Spinal cord (tissue), 10 donors: Measurements from ENCODE around the gene IFI16. TPM values are rescaled to one million over a fixed set of nuclear protein-coding genes. Genes with fewer than 3 reads are reported as not detected.

Experiments used
- DNase-seq, 6 donors: peaks; one replicate each; pipeline versions ENCODE4 v3.0.0 to v3.0.0-alpha.2; 2013 to 2015; ENCODE audit warnings: low spot score in 6 of 6, low read depth in 4 of 6
- H3K27ac ChIP-seq: one replicate; pipeline ENCODE4 v1.5.1; 2013; ENCODE audit warnings: low read depth, low read length, control low read depth
- H3K27me3 ChIP-seq: one replicate; pipeline ENCODE4 v1.6.1; 2013; ENCODE audit warnings: low read length; ENCODE audit not compliant: control insufficient read depth, insufficient read depth
- H3K36me3 ChIP-seq: one replicate; pipeline ENCODE4 v1.6.1; 2013; ENCODE audit warnings: low read length; ENCODE audit not compliant: control insufficient read depth, insufficient read depth
- H3K4me1 ChIP-seq: one replicate; pipeline ENCODE4 v1.6.1; 2013; ENCODE audit warnings: low read length; ENCODE audit not compliant: control insufficient read depth, insufficient read depth
- H3K4me3 ChIP-seq: one replicate; pipeline ENCODE4 v1.5.1; 2013; ENCODE audit warnings: low read depth, low read length, control low read depth
- H3K9me3 ChIP-seq: one replicate; pipeline ENCODE4 v1.6.1; 2013; ENCODE audit warnings: low read length; ENCODE audit not compliant: control insufficient read depth, insufficient read depth
- WGBS: methylation state at CpG from one replicate; pipeline ENCODE4 v1.1.5; 2013; ENCODE audit warnings: missing lambda C conversion rate; ENCODE audit not compliant: insufficient coverage; 5-methylcytosine and 5-hydroxymethylcytosine counted together
- polyA plus RNA-seq, 2 donors: library from polyadenylated mRNA; unstranded; fragments of 120-200 nt; gene quantifications; one replicate each; pipeline ENCODE4 v1.2.1, GENCODE V29; 2013; ENCODE audit not compliant: insufficient read length in 2 of 2
- total RNA-seq, 2 donors: library from RNA; depleted of rRNA in 1 of 2; stranded (reverse); fragments of 120-200 nt in 1 of 2; fragments of >200 nt in 1 of 2; gene quantifications; one replicate each; pipeline versions ENCODE4 v1.2.3 to v1.2.4, GENCODE V29; 2013 to 2014
- donor health status: healthy.

IFI16 gene
- total and polyA plus RNA-seq, 4 donors: 23.9 to 34.7 (median 31.0) TPM

- no peaks in the 10 kb centered on the region for H3K4me1 ChIP-seq
- H3K27me3 ChIP-seq: no peaks in the 10 kb centered on the region
- no peak overlapping the region for H3K27ac ChIP-seq
- no peaks in the 10 kb centered on the region for H3K9me3 ChIP-seq
- DNase-seq: peak; percentile 31 to 90 (median 48)
- no peak overlapping the region for H3K4me3 ChIP-seq
- no peaks in the 10 kb centered on the region for H3K36me3 ChIP-seq
Measured at GRCh38 chr1:159071970-159072582, 62.4 kb downstream of the IFI16 start.

- no peaks in the 10 kb centered on the region for H3K27me3 ChIP-seq
- 51% methylated on average over 5 of the region's 6 CpGs for WGBS
- H3K9me3 ChIP-seq: no peaks in the 10 kb centered on the region
- no peak for DNase-seq
- H3K4me1 ChIP-seq: no peaks in the 10 kb centered on the region
- H3K36me3 ChIP-seq: no peaks in the 10 kb centered on the region
- H3K27ac ChIP-seq: no peak within 1 kb of the TSS
- H3K4me3 ChIP-seq: no peak within 1 kb of the TSS
Measured at GRCh38 chr1:159076438-159077119, 66.9 kb downstream of the IFI16 start, which contains the start of gene AIM2. Gene AIM2 (minus strand): TSS chr1:159076766. CDS start chr1:159073499, 3,267 bp downstream.

DNA sequence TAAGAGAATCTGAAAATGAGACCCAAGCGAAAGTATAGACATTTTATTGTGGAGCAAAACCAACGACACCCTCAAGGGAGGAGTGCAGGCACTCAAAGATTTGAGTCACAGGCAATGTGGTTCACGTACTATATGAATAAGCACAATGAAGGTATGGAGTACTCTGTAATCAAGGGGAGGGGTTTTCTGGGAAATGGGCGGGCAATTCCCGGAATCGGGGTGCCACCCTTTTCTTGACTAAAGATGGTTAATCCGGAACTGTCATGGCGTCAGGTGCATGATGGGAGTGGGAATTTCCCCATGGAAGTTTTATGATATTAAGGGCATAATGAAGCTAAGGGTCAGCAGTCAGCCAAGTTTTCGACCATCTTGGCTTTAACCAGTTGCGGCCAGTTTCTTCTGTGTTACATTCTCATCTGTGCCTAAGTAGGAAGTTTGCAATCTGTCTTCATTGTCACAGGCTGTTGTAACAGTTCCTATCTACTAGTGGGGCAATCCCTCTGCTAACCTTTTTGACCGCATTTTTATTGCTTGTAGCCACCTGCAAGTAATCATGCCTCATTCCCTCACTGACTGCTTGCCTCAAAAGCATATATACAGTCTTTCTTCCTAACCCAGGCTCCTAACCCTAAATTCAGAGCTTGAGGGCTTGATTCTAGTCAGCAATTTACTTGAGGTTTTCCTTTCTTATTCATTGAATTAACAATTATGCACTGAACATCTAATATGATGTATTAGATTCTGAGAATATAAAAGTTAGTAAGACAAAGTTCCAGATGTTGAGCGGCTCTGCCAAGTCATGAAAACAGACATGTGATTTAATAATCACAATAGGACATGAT is 67.6 kb downstream of the IFI16 start:
- no peaks in the 10 kb centered on the region for H3K27me3 ChIP-seq
- H3K9me3 ChIP-seq: no peaks in the 10 kb centered on the region
- no peak for DNase-seq
- H3K27ac ChIP-seq: no peak overlapping the region
- H3K36me3 ChIP-seq: no peaks in the 10 kb centered on the region
- no peak overlapping the region for H3K4me3 ChIP-seq
- H3K4me1 ChIP-seq: no peaks in the 10 kb centered on the region
- 92% methylated on average over 12 of the region's 12 CpGs for WGBS

DNA sequence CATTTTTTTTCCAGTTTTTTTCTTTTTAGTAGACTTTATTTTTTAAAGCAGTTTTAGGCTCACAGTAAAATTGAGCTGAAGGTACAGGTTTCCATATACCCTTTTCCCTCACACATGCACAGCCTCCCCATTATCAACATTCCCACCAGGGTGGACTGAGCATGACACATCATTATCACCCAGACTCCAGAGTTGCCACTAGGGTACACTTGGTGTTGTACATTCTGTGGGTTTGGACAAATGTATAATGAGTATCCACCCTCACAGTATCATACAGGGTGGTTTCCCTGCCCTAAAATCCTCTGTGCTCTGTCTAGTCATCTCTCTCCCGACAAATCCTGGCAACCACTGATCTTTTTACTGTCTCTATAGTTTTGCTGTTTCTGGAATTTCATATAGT is 69.8 kb downstream of the IFI16 start:
- H3K27ac ChIP-seq: no peak overlapping the region
- no CpG with 5 or more reads among the region's 1 CpG for WGBS
- H3K27me3 ChIP-seq: no peaks in the 10 kb centered on the region
- H3K4me1 ChIP-seq: no peaks in the 10 kb centered on the region
- no peaks in the 10 kb centered on the region for H3K9me3 ChIP-seq
- no peak for DNase-seq
- H3K36me3 ChIP-seq: no peaks in the 10 kb centered on the region
- H3K4me3 ChIP-seq: no peak overlapping the region

DNA sequence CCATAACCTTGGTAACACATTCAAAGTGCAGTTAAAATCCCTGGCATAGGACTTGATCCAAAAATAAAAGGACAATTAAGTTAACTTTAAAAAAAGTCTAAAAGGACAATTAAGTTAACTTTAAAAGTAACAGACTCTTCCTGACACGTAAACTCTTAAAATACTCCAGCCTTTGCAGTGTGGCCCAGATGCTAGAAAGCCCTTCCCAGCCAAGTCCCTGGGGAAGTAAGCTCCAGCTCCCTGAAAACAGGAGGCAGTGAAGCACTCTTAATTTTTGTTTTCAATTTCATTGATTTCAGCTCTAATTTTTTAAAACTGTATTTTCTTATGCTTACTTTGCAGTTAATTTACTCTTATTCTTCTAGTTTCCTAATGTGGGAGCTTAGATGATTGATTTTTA is 71.9 kb downstream of the IFI16 start:
- H3K4me3 ChIP-seq: no peak overlapping the region
- H3K4me1 ChIP-seq: no peaks in the 10 kb centered on the region
- no peaks in the 10 kb centered on the region for H3K27me3 ChIP-seq
- no peaks in the 10 kb centered on the region for H3K36me3 ChIP-seq
- no peaks in the 10 kb centered on the region for H3K9me3 ChIP-seq
- H3K27ac ChIP-seq: no peak overlapping the region
- no peak for DNase-seq
- 40% methylated on average over 1 of the region's 1 CpG for WGBS

DNA sequence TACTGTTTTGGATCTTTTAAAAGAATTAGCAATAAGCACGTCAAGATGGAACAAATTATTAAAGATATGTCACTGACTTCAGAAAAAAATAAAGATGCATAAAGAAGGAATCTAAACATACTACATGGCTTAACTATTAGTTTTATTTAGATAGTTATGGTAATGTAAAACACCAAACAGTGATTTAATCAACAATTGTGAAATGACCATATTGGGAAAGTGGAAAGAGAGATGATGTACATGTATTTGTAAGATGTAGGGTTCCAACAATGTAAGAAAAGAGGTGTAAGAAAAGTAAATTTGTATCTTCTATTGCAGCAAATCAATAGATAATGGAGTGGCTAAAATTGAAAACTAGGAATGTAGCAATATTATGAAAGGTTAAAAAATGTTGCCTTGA is 73.3 kb downstream of the IFI16 start:
- H3K36me3 ChIP-seq: no peaks in the 10 kb centered on the region
- H3K4me1 ChIP-seq: no peaks in the 10 kb centered on the region
- no CpG with 5 or more reads among the region's 1 CpG for WGBS
- no peaks in the 10 kb centered on the region for H3K9me3 ChIP-seq
- no peaks in the 10 kb centered on the region for H3K27me3 ChIP-seq
- H3K4me3 ChIP-seq: no peak overlapping the region
- no peak overlapping the region for H3K27ac ChIP-seq
- DNase-seq: no peak

- Histone ChIP-seq H3K4me3 (no peak overlapping the region), H3K27me3 (no peaks in the 10 kb centered on the region), H3K36me3 (no peaks in the 10 kb centered on the region), H3K27ac (no peak overlapping the region), H3K9me3 (no peaks in the 10 kb centered on the region), H3K4me1 (no peaks in the 10 kb centered on the region)
- WGBS: no CpG with 5 or more reads among the region's 3 CpGs
- DNase-seq: no peak
Measured at GRCh38 chr1:159084152-159084551, 74.4 kb downstream of the IFI16 start.

GRCh38 chr1:159084867-159085266 is 75.2 kb downstream of the IFI16 start:
- 89% methylated on average over 3 of the region's 3 CpGs for WGBS
- DNase-seq: no peak
- Histone ChIP-seq H3K27ac (no peak overlapping the region), H3K4me3 (no peak overlapping the region), H3K4me1 (no peaks in the 10 kb centered on the region), H3K27me3 (no peaks in the 10 kb centered on the region), H3K9me3 (no peaks in the 10 kb centered on the region), H3K36me3 (no peaks in the 10 kb centered on the region)

- no peaks in the 10 kb centered on the region for H3K27me3 ChIP-seq
- H3K9me3 ChIP-seq: no peaks in the 10 kb centered on the region
- no peak for DNase-seq
- H3K4me3 ChIP-seq: no peak overlapping the region
- 85% methylated on average over 1 of the region's 2 CpGs for WGBS
- no peaks in the 10 kb centered on the region for H3K36me3 ChIP-seq
- H3K4me1 ChIP-seq: no peaks in the 10 kb centered on the region
- H3K27ac ChIP-seq: no peak overlapping the region
Measured at GRCh38 chr1:159088050-159088449, 78.3 kb downstream of the IFI16 start.
